ENCODE data around the gene RCOR3.
"Not testable (repeated sequence)": the region's sequence is repeated elsewhere in the genome, so short reads cannot be mapped to it uniquely, and the experiment has no call there.

DNA sequence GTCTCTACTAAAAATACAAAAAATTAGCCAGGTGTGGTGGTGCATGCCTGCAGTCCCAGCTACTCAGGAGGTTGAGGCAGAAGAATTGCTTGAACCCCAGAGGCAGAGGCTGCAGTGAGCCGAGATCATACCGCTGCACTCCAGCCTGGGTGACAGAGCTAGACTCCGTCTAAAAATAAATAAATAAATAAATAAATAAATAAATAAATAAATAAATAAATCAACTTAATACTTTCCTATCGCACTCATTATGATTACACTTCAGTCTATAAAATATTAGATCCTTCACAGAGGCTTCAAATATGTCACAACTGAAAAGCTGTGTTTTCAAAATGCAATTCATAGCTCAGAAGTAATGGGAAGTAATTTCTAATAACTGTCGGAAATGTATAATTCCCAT, 15.5 kb upstream of the RCOR3 start:
- TF ChIP-seq, protein P1, sequence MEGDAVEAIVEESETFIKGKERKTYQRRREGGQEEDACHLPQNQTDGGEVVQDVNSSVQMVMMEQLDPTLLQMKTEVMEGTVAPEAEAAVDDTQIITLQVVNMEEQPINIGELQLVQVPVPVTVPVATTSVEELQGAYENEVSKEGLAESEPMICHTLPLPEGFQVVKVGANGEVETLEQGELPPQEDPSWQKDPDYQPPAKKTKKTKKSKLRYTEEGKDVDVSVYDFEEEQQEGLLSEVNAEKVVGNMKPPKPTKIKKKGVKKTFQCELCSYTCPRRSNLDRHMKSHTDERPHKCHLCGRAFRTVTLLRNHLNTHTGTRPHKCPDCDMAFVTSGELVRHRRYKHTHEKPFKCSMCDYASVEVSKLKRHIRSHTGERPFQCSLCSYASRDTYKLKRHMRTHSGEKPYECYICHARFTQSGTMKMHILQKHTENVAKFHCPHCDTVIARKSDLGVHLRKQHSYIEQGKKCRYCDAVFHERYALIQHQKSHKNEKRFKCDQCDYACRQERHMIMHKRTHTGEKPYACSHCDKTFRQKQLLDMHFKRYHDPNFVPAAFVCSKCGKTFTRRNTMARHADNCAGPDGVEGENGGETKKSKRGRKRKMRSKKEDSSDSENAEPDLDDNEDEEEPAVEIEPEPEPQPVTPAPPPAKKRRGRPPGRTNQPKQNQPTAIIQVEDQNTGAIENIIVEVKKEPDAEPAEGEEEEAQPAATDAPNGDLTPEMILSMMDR (conservative IDR thresholded peaks at IDR 0.05; ENCODE audit: low read depth, low read length), result not testable (repeated sequence)
- TF ChIP-seq EZH2 (IDR thresholded peaks at IDR 0.05; ENCODE audit: borderline replicate concordance, low read depth, low read length, poor library complexity, severe bottlenecking), result not testable (repeated sequence)

All from A673 (cell line).